ENCODE data around the gene RNF224. TPM values are rescaled to one million over a fixed set of nuclear protein-coding genes. Genes with fewer than 3 reads are reported as not detected.

Gene RNF224
- polyA plus RNA-seq, 1 donor from 2014 or later = not detected

GRCh38 chr9:137180491-137180890 lies 46.8 kb upstream of the RNF224 start:
- H3K79me2 ChIP-seq (replicated peaks; ENCODE audit: insufficient read depth, low read length) = no peaks in the 10 kb centered on the region
- H3F3A ChIP-seq (ENCODE audit: insufficient read depth, low read length, poor library complexity, severe bottlenecking) = no peaks in the 10 kb centered on the region
- no peak for TF ChIP-seq MXI1 (conservative IDR thresholded peaks at IDR 0.05; ENCODE audit: poor library complexity, severe bottlenecking)
- no peak for TF ChIP-seq CTCF (IDR thresholded peaks at IDR 0.05; ENCODE audit: poor library complexity, severe bottlenecking)
- no peak for TF ChIP-seq TAF1 (IDR thresholded peaks at IDR 0.05; ENCODE audit: low read depth)
- TF ChIP-seq SMC3 (conservative IDR thresholded peaks at IDR 0.05; ENCODE audit: poor library complexity) = no peak
- no peak for TF ChIP-seq POLR2AphosphoS5 (IDR thresholded peaks at IDR 0.05)
- TF ChIP-seq EZH2 (IDR thresholded peaks at IDR 0.05; ENCODE audit: borderline replicate concordance, insufficient read depth, low read length, poor library complexity, severe bottlenecking) = no peak
- no peak for TF ChIP-seq RAD21 (conservative IDR thresholded peaks at IDR 0.05)
- no peak for TF ChIP-seq REST (IDR thresholded peaks at IDR 0.05; ENCODE audit: borderline replicate concordance)
- no peak for TF ChIP-seq EP300 (conservative IDR thresholded peaks at IDR 0.05; ENCODE audit: poor library complexity, severe bottlenecking)
- H2AFZ ChIP-seq (ENCODE audit: low read depth, low read length) = no peak overlapping the region
- H3K27me3 ChIP-seq (ENCODE audit: insufficient read depth, low read depth, low read length) = no peaks in the 10 kb centered on the region
- no peak overlapping the region for H3K4me2 ChIP-seq (ENCODE audit: low read length)
- H3K27ac ChIP-seq (ENCODE audit: low read length) = no peak overlapping the region
- no peaks in the 10 kb centered on the region for H4K20me1 ChIP-seq (ENCODE audit: insufficient read depth)
- H3K36me3 ChIP-seq (ENCODE audit: insufficient read depth, low read length) = no peaks in the 10 kb centered on the region
- H3K4me3 ChIP-seq (ENCODE audit: low read length) = no peak overlapping the region
- no peak overlapping the region for H3K9ac ChIP-seq (ENCODE audit: low read length)
- no peaks in the 10 kb centered on the region for H3K9me3 ChIP-seq (ENCODE audit: low read length)
- H3K9me2 ChIP-seq (ENCODE audit: insufficient read depth, low read length) = no peaks in the 10 kb centered on the region

GRCh38 chr9:137181680-137182079 lies 45.6 kb upstream of the RNF224 start:
- Histone ChIP-seq H3K27ac (ENCODE audit: low read length) (no peak overlapping the region), H3K9me3 (ENCODE audit: low read length) (no peaks in the 10 kb centered on the region), H3K9ac (ENCODE audit: low read length) (no peak overlapping the region), H4K20me1 (ENCODE audit: insufficient read depth) (no peaks in the 10 kb centered on the region), H3K79me2 (replicated peaks; ENCODE audit: insufficient read depth, low read length) (no peaks in the 10 kb centered on the region), H3K36me3 (ENCODE audit: insufficient read depth, low read length) (no peaks in the 10 kb centered on the region), H3K4me3 (ENCODE audit: low read length) (no peak overlapping the region), H3F3A (ENCODE audit: insufficient read depth, low read length, poor library complexity, severe bottlenecking) (no peaks in the 10 kb centered on the region), H3K9me2 (ENCODE audit: insufficient read depth, low read length) (no peaks in the 10 kb centered on the region), H3K27me3 (ENCODE audit: insufficient read depth, low read depth, low read length) (no peaks in the 10 kb centered on the region), H2AFZ (ENCODE audit: low read depth, low read length) (no peak overlapping the region), H3K4me2 (ENCODE audit: low read length) (no peak overlapping the region)
- TF ChIP-seq EP300 (conservative IDR thresholded peaks at IDR 0.05; ENCODE audit: poor library complexity, severe bottlenecking) (no peak), SMC3 (conservative IDR thresholded peaks at IDR 0.05; ENCODE audit: poor library complexity) (no peak), TAF1 (IDR thresholded peaks at IDR 0.05; ENCODE audit: low read depth) (no peak), EZH2 (IDR thresholded peaks at IDR 0.05; ENCODE audit: borderline replicate concordance, insufficient read depth, low read length, poor library complexity, severe bottlenecking) (no peak), REST (IDR thresholded peaks at IDR 0.05; ENCODE audit: borderline replicate concordance) (no peak), MXI1 (conservative IDR thresholded peaks at IDR 0.05; ENCODE audit: poor library complexity, severe bottlenecking) (no peak), RAD21 (conservative IDR thresholded peaks at IDR 0.05) (no peak), CTCF (IDR thresholded peaks at IDR 0.05; ENCODE audit: poor library complexity, severe bottlenecking) (no peak), POLR2AphosphoS5 (IDR thresholded peaks at IDR 0.05) (no peak)
